RKO (cell line): Measurements from ENCODE around the gene IFNA13.

Source experiments
- DNase-seq: peaks from one replicate; pipeline ENCODE4 v3.0.0-alpha.2; 2016; ENCODE audit warnings: low spot score

Gene IFNA13

DNA sequence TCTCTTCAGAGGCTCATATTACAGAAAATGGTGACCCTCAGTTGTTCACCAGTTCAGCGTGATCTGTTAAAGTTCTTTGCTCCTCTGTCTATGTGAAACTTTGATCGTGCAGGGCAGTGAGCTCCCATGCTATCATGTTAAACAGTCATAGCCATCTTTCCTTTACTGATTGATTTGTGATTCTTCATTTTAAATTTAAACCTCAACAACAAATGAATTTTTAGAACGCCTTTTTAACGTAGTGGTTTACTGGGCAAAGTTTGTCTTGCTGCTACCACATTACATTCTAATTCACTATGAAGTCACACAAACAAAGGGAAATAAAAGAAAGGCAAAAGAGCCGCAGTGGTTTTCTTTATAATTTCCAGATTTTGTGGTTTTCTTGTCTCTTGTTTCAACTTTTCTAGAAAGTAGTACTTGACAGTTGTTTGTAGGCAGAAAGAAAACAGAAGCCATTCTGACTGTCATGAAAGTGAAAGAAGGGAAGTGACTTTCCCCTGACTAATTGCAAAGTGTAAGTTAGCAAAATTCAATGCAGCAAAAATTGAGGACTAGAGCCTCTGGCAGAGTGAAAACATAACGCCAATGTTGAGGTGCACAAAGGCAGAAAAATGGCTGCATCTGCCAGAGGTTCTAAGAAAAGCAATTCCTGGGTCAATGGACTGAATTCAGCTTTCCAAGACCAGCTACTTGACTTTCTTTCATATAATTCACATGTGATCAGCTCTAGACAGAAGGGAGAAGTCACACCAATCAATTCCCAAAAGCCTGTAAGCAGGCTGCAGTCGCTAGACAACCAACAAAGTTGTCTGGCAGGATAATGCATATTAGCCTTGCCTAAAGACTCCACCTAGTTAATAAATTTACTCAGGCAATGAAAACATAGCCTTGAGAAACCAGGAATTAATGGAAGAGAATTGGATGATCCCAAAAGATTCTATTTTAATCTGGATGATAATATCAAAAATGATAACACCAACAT is 10.1 kb downstream of the IFNA13 start:
- DNase-seq: no peak

DNA sequence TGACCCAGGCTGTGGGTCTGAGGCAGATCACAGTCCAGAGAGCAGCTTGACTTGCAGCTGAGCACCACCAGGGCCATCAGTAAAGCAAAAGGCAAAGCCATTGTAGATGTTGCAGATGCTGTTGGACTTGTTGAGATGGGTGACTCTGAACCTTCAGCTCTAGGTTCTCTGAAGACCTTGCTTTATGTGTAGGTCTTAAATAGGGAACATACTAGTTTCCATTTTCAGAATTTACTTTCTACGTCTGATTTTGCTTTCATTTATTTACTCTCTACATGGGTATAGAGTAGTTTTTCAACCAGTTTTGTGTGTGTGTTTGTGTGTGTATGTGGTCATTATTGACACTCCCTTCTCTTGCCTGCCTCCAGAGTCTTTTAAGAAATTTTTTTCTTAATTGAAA is 17.1 kb downstream of the IFNA13 start, which contains the start of gene IFNA6:
TSS of gene IFNA6 (minus strand) at position 101 of the 400 bp plus-strand sequence. CDS start at position 101, 0 bp downstream.
- no peak for DNase-seq

DNA sequence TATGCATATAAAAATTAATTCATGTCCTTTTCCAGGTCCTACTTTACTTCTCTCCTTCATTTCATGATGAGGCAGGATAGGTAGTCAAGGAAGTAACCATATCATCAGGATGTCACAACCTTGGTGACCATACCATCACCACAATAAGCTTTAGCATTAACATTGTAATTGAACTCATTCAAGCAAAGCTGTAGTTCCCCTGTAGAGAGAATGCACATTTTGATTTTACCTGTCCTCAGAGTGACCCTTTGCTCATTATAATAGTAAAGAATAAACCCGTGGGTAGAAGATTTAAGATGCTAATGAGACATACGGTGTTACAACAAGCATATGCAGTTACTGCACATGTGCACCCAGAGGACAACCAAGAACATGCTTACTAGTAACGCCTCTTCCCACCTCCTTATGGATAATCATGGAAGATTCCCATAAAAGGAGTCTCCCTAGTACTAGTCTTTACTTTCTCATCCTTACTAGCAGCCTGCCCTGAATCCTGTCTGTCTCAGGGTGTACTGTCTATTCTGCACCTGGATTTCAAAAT is 19.4 kb downstream of the IFNA13 start:
- DNase-seq: no peak

- no peak for DNase-seq
These were observed 27.1 kb downstream of the IFNA13 start for GRCh38 chr9:21340735-21341134.

- DNase-seq: peak; percentile 51
These were observed 31.4 kb downstream of the IFNA13 start for GRCh38 chr9:21336457-21336856.

GRCh38 chr9:21334701-21335632 is 32.9 kb downstream of the IFNA13 start, which contains the start of gene KLHL9:
KLHL9 (minus strand) TSS chr9:21335404; CDS start chr9:21334859, 545 bp downstream.
- DNase-seq: peak; percentile 92

DNA sequence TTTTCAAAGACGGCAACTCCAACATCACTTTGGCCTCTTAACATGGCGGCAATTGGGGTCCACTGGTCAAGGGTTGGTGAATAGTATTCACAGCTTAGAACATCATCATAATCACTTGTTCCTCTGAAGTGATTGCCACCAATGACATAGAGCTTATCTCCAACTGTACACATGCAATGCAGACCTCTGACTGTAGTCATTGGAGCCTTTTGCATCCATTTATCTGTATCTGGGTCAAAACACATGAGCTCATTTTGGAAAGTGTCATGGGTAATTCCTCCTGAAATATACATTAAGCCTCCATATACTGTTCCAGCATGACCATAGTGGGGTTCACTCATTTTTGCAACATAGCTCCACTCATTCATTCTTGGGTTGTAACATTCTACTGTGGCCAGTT is 34.6 kb downstream of the IFNA13 start:
- DNase-seq: no peak

DNA sequence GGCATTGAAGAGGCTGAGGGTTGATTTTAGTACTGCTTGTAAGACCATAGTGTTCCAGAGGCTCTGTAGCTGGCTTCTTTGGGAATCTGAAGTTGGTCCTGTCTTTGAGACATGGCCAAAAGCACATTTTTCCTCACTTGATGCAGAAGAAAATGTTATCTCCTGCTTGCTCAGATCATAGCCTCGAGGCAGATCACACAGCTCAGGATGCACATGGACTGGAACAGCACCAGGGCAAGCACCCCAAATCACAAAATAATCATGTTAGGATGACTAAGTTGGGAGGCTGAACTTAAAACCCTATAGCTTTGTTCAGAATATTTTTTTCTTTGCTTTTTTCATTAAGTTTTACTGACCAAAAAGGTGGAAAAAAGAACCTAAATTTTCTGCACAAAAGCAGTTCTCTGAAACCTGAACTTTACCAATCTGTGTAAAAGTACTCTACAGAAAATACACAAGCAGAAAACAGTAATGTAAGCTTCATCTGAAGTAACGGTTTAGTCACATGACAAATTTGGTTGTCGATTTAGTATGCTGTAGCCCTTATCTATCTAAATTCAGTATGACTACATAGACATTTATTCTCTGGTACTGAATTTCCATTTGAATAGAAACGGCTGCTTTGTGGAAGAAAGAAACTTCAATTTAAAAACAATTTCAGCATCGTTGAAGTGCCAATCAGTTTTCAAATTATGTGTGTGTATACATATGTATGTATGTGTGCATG is 36.0 kb downstream of the IFNA13 start:
- DNase-seq: peak; percentile 36

DNA sequence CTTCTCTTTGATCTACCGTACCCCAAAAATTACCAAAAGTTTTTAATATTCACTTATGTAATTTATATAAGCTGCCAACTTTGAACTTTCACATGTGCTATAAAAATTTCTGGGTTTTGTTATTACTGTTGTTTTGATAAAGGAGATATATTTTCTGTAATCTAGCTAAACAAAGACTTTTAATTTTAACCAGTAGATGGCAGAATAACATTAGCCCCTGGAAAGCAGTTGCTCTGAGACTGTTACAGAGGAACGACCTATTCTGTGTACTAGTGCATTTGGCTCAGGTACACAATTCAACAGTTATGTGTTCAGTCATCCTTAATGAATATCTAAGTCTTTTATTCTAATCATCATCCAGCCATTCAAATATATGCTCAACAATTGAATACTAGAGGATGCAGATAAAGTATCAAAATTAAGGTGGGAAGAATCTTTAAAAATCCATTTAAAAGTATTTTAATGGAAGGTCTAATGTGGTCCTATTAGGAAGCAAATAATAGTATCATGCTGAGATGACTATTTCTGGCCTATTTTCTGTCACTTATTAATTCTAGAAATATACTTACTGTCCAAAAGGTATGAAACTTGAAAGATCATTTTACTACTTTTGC is 41.2 kb downstream of the IFNA13 start:
- peak; percentile 74 for DNase-seq

DNA sequence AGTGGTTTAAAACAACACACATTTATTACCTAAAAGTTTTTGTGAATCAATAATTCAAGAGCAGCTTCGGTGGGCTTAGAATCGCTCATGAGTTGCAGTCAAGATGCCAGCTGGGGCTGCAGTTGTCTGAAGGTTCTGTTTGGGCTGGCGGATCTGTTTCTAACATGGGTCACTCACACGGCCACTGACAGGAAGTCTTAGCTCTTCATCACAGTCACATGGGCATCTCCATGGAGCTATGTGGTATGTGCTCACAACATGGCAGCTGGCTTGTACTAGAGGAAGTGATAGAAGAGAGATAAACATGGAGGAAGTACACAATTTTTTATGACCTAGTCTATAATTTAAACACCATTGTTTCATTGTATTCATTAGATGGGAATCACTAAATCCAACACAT is 43.8 kb downstream of the IFNA13 start:
- DNase-seq: no peak

DNA sequence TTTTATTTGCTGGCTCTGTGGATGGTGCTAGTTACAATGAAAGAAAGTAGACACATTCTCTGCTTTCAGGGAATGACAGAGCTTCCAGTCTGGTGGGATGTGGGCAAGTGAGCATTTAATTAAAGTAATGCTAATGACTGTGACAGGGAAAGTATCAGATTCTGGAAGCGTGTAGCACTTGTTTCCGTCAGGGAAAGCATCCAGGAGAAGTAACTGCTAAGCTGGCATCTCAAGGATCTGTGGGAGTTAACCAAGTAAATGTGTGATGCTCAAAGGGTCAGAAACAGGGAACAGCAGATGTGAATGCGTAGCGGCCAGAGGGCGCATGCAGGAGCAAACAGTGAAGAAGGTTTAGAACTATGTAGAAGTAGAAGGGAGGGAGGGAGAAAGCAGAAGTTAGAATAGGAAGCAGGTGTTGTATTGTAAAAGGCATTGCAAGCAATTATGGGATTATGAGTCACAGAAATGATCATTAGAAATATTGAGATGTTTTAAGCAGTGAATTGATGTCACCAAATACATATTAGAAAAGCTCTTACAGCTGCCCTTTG is 44.9 kb downstream of the IFNA13 start:
- DNase-seq: no peak

- no peak for DNase-seq
These were observed 47.4 kb downstream of the IFNA13 start for GRCh38 chr9:21320465-21320864.

- DNase-seq: peak; percentile 84
These were observed 49.6 kb downstream of the IFNA13 start for GRCh38 chr9:21317956-21318923.
